Choroid plexus epithelial cell (primary cell): ENCODE data around the gene TEX29.

ENCODE experiments used
- DNase-seq: peaks from one replicate; pipeline ENCODE4 v3.0.0-alpha.2; 2010; ENCODE audit warnings: low read depth
- H3K4me3 ChIP-seq: 2 replicates; pipeline ENCODE4 v1.5.1; 2011; ENCODE audit warnings: low read depth, mild to moderate bottlenecking, control low read depth, low read length, moderate library complexity
- TF ChIP-seq, protein P1 (sequence below): conservative IDR thresholded peaks from 2 replicates; pipeline ENCODE4 v1.5.1; 2011; ENCODE audit warnings: low read depth, mild to moderate bottlenecking, control low read depth, inconsistent platforms, low read length, moderate library complexity

TEX29 gene

DNA sequence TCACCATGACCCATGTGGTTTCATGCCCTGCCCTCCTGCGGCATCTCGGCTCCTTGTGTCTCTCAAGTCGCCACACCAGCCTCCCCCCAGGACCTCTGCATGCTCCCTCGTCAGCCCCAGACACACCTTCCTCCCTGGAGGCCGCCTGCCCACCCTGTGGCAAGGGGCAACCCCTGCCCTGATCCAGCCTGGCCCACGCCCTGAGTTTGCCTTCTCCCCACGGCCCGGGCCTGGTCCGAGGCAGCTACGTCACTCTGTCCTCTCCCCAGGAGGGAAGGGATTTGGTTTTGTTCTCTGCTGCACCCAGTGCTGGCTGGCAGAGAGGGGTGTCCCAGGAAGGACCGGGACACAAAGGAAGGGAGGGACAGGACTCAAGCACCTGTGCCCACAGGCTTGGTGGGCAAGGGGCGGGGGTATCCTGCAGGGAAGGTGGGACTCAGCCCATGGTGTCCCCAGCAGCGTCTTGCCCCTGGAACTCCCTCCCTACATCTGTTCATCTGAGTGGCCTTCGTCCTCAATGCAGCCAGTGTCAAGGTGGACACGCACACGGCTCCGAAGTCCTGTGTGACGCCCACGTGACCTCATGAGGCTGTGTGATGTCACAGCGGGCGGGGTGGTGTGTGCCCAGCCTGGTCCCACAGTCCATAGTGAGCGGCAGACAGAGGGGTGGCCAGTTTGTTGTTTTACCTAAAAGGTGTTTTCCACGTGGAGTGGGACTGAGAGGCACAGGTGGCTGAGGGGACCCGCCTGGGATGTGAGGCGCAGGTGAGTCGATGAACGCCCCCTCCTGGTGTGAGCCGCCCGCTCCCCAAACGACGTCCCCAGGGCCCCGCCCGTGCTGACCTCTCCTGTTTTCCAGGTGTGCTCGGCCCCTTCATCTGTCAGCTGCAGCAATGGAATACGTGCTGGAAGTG, at the start of gene TEX29:
Gene TEX29 (plus strand): TSS at position 645 of the 914 bp plus-strand sequence. CDS start 249 bp downstream, at position 894.
- TF ChIP-seq, protein P1, sequence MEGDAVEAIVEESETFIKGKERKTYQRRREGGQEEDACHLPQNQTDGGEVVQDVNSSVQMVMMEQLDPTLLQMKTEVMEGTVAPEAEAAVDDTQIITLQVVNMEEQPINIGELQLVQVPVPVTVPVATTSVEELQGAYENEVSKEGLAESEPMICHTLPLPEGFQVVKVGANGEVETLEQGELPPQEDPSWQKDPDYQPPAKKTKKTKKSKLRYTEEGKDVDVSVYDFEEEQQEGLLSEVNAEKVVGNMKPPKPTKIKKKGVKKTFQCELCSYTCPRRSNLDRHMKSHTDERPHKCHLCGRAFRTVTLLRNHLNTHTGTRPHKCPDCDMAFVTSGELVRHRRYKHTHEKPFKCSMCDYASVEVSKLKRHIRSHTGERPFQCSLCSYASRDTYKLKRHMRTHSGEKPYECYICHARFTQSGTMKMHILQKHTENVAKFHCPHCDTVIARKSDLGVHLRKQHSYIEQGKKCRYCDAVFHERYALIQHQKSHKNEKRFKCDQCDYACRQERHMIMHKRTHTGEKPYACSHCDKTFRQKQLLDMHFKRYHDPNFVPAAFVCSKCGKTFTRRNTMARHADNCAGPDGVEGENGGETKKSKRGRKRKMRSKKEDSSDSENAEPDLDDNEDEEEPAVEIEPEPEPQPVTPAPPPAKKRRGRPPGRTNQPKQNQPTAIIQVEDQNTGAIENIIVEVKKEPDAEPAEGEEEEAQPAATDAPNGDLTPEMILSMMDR = no peak
- DNase-seq = no peak

DNA sequence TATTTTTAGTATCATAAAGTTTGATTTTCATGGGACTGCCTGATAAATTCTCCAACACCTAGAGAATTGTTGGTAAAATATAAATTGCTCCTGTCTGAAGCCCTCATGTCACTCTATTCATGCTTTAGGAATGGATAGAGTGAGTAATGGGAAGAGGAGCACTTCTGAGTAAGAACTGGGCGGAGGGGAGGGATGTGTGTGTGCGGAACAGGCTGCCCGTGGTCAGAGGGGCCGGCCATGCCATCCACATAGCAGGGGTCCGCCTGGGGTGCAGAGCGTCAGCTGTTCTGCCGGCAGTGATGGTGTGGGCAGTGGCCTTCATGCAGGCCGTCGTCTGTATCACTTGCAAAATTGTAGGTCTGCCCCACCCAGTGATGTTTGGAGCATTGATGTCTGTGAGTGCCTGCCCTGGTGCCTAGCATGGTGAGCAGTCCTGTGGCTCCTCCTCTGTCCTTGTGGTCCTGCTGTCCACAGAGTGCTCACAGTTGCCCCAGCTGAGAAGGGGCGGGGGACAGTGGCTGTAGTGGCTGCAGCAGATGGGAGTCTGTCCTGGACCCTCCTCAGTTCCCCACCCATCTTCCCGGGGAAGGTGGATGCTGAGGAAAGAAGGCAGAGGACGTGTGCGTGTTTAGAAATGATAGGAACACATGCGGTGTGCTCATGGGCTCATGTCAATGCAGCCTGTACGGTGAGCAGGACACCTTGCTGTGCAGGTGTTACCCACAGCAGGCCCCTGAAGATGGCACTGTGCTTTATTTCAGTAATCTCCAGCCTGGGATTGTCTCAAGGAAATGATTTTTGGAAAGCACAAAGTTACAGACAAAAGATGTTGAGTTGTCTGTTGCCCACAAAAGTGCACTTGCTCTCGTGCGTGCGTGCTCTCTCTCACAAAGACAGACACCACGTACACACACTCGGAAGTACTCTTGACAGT, 49.4 kb upstream of the TEX29 start:
- peak; percentile 59 for DNase-seq
- TF ChIP-seq, protein P1 = no peak
- no peak overlapping the region for H3K4me3 ChIP-seq

More for the DNA sequence above, at the start of gene TEX29:
- H3K4me3 ChIP-seq = no peak within 1 kb of the TSS

DNA sequence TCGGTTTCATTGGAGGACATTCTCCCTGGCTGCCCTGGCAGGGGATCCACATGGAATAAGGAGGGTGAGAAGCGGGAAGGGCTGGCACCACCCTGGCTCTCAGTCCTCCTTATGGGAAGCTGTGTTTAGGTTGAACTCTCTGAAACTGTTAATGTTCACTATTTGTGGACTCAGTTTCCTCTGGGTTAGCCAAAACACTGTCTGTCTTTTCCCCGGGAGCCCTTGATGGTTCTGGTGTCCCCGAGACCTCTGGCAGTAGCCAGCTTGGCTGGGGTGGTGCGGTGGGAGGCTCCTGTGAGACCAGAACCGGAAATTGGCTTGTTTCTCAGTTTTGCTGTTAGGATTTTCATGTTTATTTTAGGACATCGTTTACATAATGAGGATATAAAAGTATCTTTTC, 48.3 kb upstream of the TEX29 start:
- DNase-seq = no peak
- TF ChIP-seq, protein P1 = no peak
- no peak overlapping the region for H3K4me3 ChIP-seq

DNA sequence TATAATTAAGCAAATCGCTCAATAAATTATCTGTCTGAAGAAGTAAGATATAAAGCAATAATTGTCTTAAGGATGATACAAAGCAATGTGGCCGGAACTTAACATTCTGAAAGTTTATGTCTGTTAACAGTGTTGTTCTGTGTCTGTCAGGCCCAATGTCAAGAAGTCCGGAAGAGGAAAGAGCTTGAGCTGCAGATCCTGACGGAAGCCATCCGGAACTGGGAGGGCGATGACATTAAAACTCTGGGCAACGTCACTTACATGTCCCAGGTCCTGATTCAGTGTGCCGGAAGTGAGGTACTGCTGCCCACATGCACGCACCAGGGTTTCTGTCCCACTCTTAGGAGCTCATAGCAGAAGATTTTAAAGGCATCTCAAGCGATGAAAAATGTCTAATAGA, 45.1 kb upstream of the TEX29 start:
- TF ChIP-seq, protein P1 = no peak
- no peak overlapping the region for H3K4me3 ChIP-seq
- no peak for DNase-seq

DNA sequence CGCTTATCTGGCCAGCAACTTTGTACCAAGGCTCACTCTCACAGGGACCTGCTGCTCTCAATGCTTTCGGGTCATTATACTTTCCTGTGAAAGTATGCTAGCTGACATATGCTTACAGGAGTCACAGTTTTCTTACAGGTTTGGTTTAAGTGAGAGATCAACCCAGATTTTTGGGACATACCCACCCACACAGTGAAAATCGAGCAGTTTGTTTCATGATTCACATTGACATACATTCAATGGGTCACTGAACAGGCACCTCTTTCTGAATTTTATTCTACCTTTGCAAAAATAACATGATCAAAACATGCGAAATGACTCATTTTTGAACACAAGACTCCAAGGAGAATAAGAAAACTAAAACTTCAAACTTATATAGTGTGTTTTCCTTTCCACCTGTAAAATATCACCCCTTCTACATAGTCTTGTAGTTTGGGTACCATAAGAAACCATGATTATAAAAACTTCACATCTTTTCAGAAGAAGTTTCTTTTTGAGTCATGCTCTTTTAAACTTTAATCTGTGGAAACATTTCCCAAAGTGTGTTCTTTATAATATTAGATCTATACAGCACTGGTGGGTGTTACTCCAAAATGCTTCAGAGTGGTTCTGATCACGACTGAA, 44.3 kb upstream of the TEX29 start:
- TF ChIP-seq, protein P1 = no peak
- no peak for DNase-seq

DNA sequence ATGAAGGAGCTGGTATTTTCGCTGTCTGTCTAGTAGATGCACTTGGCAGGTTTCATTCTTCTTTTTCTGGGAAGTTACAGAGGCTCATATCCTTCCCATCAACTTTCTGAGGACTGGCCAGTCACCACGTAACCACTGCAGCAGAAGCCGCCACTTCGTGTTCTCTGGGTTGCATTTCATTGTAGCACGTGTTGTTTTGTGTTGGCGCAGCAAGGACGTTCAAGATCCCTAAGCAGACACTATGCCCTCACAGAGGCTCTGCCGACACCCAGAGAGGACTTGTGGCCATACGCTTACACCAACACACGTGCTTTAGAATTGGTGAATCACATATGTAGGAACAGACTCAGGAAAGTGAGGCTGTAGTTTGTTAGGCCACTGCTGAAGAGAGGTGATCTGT, 42.2 kb upstream of the TEX29 start:
- no peak overlapping the region for H3K4me3 ChIP-seq
- no peak for DNase-seq
- TF ChIP-seq, protein P1 = no peak

More for the DNA sequence above, 44.3 kb upstream of the TEX29 start:
- no peak overlapping the region for H3K4me3 ChIP-seq
